PC-9 (cell line): Measurements from ENCODE around the gene NDE1.

Source experiments
- EZH2 ChIP-seq: fragments of 200-600 bp; sonication (generic); IDR thresholded peaks from 2 replicates; pipeline ENCODE4 v1.8.0; 2017; ENCODE audit warnings: antibody characterized with exemption, low read depth
- TF ChIP-seq, protein P1 (sequence below): fragments of 200-600 bp; sonication (generic); conservative IDR thresholded peaks from 2 replicates; pipeline ENCODE4 v1.6.1; 2017; ENCODE audit warnings: mixed run types, antibody characterized with exemption, mild to moderate bottlenecking, moderate library complexity

DNA sequence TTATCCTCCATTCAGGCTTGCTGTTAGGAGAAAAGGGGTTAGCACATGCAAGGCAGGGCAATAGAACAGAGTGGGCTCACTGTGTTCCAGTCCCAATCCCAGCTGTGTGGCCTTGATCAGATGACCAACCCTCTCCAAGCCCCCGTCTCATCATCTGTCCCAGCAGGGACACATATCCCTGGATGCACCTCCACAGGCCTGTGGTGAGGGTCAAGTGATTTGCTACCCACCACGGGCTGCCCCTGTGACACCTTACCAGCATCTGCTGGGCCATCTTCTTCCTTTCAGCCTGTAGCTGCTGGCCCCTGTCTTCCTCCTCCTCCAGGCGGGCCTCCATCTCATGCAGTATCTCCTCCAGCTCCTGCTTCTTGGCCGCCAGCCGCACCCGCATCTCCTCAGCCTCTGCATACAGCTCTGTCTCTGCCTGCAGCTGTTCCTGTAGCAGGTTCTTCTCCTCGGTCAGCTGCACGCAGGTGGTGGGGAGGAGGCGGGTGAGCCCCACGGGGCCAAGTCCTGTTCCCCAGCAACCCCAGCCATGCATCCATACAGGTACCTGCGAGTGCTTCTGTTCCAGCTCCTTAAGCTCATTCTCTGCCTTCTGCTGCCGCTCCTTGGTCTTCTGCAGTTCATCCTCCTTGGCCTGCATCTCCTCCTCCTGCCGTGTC lies 91.3 kb downstream of the NDE1 start:
- TF ChIP-seq, protein P1, sequence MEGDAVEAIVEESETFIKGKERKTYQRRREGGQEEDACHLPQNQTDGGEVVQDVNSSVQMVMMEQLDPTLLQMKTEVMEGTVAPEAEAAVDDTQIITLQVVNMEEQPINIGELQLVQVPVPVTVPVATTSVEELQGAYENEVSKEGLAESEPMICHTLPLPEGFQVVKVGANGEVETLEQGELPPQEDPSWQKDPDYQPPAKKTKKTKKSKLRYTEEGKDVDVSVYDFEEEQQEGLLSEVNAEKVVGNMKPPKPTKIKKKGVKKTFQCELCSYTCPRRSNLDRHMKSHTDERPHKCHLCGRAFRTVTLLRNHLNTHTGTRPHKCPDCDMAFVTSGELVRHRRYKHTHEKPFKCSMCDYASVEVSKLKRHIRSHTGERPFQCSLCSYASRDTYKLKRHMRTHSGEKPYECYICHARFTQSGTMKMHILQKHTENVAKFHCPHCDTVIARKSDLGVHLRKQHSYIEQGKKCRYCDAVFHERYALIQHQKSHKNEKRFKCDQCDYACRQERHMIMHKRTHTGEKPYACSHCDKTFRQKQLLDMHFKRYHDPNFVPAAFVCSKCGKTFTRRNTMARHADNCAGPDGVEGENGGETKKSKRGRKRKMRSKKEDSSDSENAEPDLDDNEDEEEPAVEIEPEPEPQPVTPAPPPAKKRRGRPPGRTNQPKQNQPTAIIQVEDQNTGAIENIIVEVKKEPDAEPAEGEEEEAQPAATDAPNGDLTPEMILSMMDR, result no peak
- no peak for TF ChIP-seq EZH2
